MM.1S (cell line): Measurements from ENCODE around the gene CFAP58.

Experiments used
- CTCF ChIP-seq: fragments of 300-600 bp; sonication (generic); IDR thresholded peaks from 2 replicates; pipeline ENCODE4 v1.5.1; 2016; ENCODE audit warnings: antibody characterized with exemption, low read length, mixed read lengths
- EZH2 ChIP-seq: fragments of 300-600 bp; sonication (generic); optimal IDR thresholded peaks from 2 replicates; pipeline ENCODE3; 2017; ENCODE audit warnings: low read depth, mild to moderate bottlenecking, antibody characterized with exemption, low read length, mixed read lengths
- EZH2phosphoT487 ChIP-seq: fragments of 300-600 bp; sonication (generic); IDR thresholded peaks from 2 replicates; pipeline ENCODE4 v1.6.1; 2018; ENCODE audit warnings: antibody characterized with exemption, low read length

GRCh38 chr10:104328896-104329710, 24.5 kb upstream of the CFAP58 start:
- TF ChIP-seq CTCF (no peak), EZH2 (no peak), EZH2phosphoT487 (no peak)
